Panc1 (cell line): Measurements from ENCODE around the gene TRMT11. TPM values are rescaled to one million over a fixed set of nuclear protein-coding genes. Genes with fewer than 3 reads are reported as not detected.

Experiments
- ATAC-seq: fragments of 200-7000 bp; cut with Tn5 transposase; 2 replicates; pipeline ENCODE4 v1.9.1; 2020; ENCODE audit warnings: mild to moderate bottlenecking, moderate library complexity
- BruUV-seq: library from RNA; stranded (reverse); fragments of 400-500 nt; replicated peaks from 2 replicates; lab custom pipeline; 2021; lab: Mats Ljungman, UMichigan
- CTCF ChIA-PET: fragments of 300-600 bp; sonication (Branson Sonifier 250); formaldehyde crosslinking; loops from one replicate; lab custom pipeline; 2022; ENCODE audit warnings: antibody characterized with exemption; lab: Charles Lee
- POLR2A ChIA-PET: fragments of 300-600 bp; sonication (Branson Sonifier 250); formaldehyde crosslinking; loops from one replicate; lab custom pipeline; 2022; ENCODE audit warnings: antibody characterized with exemption; lab: Charles Lee
- DNase-seq: peaks from one replicate; pipeline ENCODE4 v3.0.0-alpha.2; 2010; ENCODE audit warnings: low read depth, low spot score
- H3K27ac ChIP-seq: 2 replicates; pipeline ENCODE4 v1.5.1; 2011; ENCODE audit warnings: mild to moderate bottlenecking, low read length, inconsistent platforms
- H3K27me3 ChIP-seq: fragments of 200-500 bp; sonication (Bioruptor generic); 2 replicates; pipeline ENCODE4 v1.6.0; 2014; ENCODE audit warnings: low read length, inconsistent platforms; ENCODE audit not compliant: control insufficient read depth, insufficient read depth
- H3K36me3 ChIP-seq: fragments of 200-500 bp; sonication (Bioruptor generic); 2 replicates; pipeline ENCODE4 v1.5.1; 2014; ENCODE audit warnings: inconsistent platforms, mild to moderate bottlenecking, low read length, moderate library complexity; ENCODE audit not compliant: control insufficient read depth, insufficient read depth
- H3K4me1 ChIP-seq: 2 replicates; pipeline ENCODE4 v1.5.1; 2011; ENCODE audit warnings: inconsistent platforms, mild to moderate bottlenecking, low read length, moderate library complexity; ENCODE audit not compliant: control insufficient read depth, insufficient read depth
- H3K4me3 ChIP-seq, 2 experiments: 2 replicates each; pipeline ENCODE4 v1.5.1; 2011 to 2012; ENCODE audit warnings: low read depth in 2 of 2, low read length in 2 of 2, mild to moderate bottlenecking in 2 of 2, inconsistent platforms in 1 of 2, moderate library complexity in 1 of 2
- H3K9me3 ChIP-seq: fragments of 200-500 bp; sonication (Bioruptor generic); 2 replicates; pipeline ENCODE4 v1.5.1; 2014; ENCODE audit warnings: low read depth, mild to moderate bottlenecking, inconsistent platforms, low read length, moderate library complexity; ENCODE audit not compliant: control insufficient read depth, insufficient read depth
- CTCF ChIP-seq: fragments of 450-650 bp; IDR thresholded peaks from 2 replicates; pipeline ENCODE4 v1.5.1; 2017; ENCODE audit warnings: mild to moderate bottlenecking
- POLR2AphosphoS5 ChIP-seq: IDR thresholded peaks from 2 replicates; pipeline ENCODE4 v1.6.1; 2012; ENCODE audit warnings: mild to moderate bottlenecking, low read depth, low read length, moderate library complexity
- REST ChIP-seq, 2 experiments: IDR thresholded peaks; 2 replicates each; pipeline ENCODE4 v1.6.1; 2011 to 2012; ENCODE audit warnings: low read depth in 2 of 2, control low read depth in 1 of 2, low read length in 1 of 2, mild to moderate bottlenecking in 1 of 2, moderate library complexity in 1 of 2; ENCODE audit not compliant: insufficient read depth in 1 of 2
- SIN3A ChIP-seq: IDR thresholded peaks from 2 replicates; pipeline ENCODE4 v1.6.1; 2012; ENCODE audit warnings: low read depth, mild to moderate bottlenecking, low read length, moderate library complexity, borderline replicate concordance; ENCODE audit not compliant: insufficient read depth
- TCF7L2 ChIP-seq: IDR thresholded peaks from 2 replicates; pipeline ENCODE4 v1.6.1; 2011; ENCODE audit warnings: mild to moderate bottlenecking, low read depth, low read length, inconsistent platforms
- in situ Hi-C: cut with HindIII; loops from 2 replicates; pipeline ENCODE4 v1.10.0; 2016; ENCODE audit warnings: low sequenced_read_pairs, low pct_unique_long_range_greater_than_20kb
- intact Hi-C: fragments of 100-400 bp; cut with micrococcal nuclease; formaldehyde crosslinking; loops from one replicate; pipeline ENCODE4 v1.10.0; 2022; ENCODE audit not compliant: unreplicated experiment
- total RNA-seq: library from RNA; stranded (reverse); gene quantifications from one replicate; pipeline ENCODE4 v1.2.1, GENCODE V29; 2021; ENCODE audit not compliant: unreplicated experiment

The TRMT11 gene
- total RNA-seq, 1 experiment from 2014 or later = 34.3 TPM

- in situ Hi-C loops (no loop called here), intact Hi-C loops (no loop called here)
- no peaks in the 10 kb centered on the region for H3K36me3 ChIP-seq
- ChIA-PET POLR2A (no interaction called here), CTCF (no interaction called here)
- TF ChIP-seq SIN3A (no peak), POLR2AphosphoS5 (no peak), CTCF (no peak), TCF7L2 (no peak), REST (IDR thresholded peaks at IDR 0.05; ENCODE audit: insufficient read depth in 1 of 2, low read depth in 2 of 2, low read length in 1 of 2) (no peak)
- H3K27ac ChIP-seq = no peak overlapping the region
- no peaks in the 10 kb centered on the region for H3K27me3 ChIP-seq
- ATAC-seq (no peak), DNase-seq (no peak)
- no peaks in the 10 kb centered on the region for H3K9me3 ChIP-seq
- peaks cover 19% of the 10 kb centered on the region for H3K4me1 ChIP-seq
- no peak overlapping the region for H3K4me3 ChIP-seq
- BruUV-seq = TSS peak; percentile 60
Observed at GRCh38 chr6:125959041-125959440, 27.3 kb upstream of the TRMT11 start.

GRCh38 chr6:125961117-125961516 lies 25.2 kb upstream of the TRMT11 start:
- Histone ChIP-seq H3K27me3 (no peaks in the 10 kb centered on the region), H3K27ac (no peak overlapping the region), H3K4me3 (no peak overlapping the region), H3K36me3 (no peaks in the 10 kb centered on the region), H3K4me1 (peaks cover 14% of the 10 kb centered on the region), H3K9me3 (no peaks in the 10 kb centered on the region)
- DNase-seq = no peak
- no peak for TF ChIP-seq SIN3A
- TF ChIP-seq TCF7L2 = no peak
- TF ChIP-seq CTCF = no peak
- TF ChIP-seq REST (IDR thresholded peaks at IDR 0.05; ENCODE audit: insufficient read depth in 1 of 2, low read depth in 2 of 2, low read length in 1 of 2) = no peak
- no peak for TF ChIP-seq POLR2AphosphoS5
- intact Hi-C loops = no loop called here
- CTCF ChIA-PET = no interaction called here
- ATAC-seq = no peak
- no TSS peak for BruUV-seq
- POLR2A ChIA-PET = no interaction called here
- in situ Hi-C loops = no loop called here
